Smooth muscle cell (in vitro differentiated cells): ENCODE measurements around the gene FLAD1. TPM values are rescaled to one million over a fixed set of nuclear protein-coding genes. Genes with fewer than 3 reads are reported as not detected.
A peak's percentile ranks its signal among the peaks of the same experiment; 100 is the strongest.

Source experiments
- DNase-seq: peaks from one replicate; lab custom pipeline; 2025; ENCODE audit not compliant: unreplicated experiment; lab: John Stamatoyannopoulos, UW
- H2AFZ ChIP-seq: fragments of 200-600 bp; sonication (generic); 2 replicates; pipeline ENCODE4 v1.6.0; 2016; ENCODE audit warnings: antibody characterized with exemption, low read depth, mild to moderate bottlenecking
- H3F3A ChIP-seq: fragments of 200-600 bp; sonication (generic); 2 replicates; pipeline ENCODE4 v1.6.0; 2017; ENCODE audit warnings: antibody characterized with exemption, low read depth
- H3K27ac ChIP-seq: fragments of 200-600 bp; sonication (generic); 2 replicates; pipeline ENCODE4 v1.5.1; 2016; ENCODE audit warnings: low read depth, mild to moderate bottlenecking
- H3K27me3 ChIP-seq: fragments of 200-600 bp; sonication (generic); 2 replicates; pipeline ENCODE4 v1.6.1; 2016; ENCODE audit warnings: low read depth, mild to moderate bottlenecking
- H3K36me3 ChIP-seq: fragments of 200-600 bp; sonication (generic); 2 replicates; pipeline ENCODE4 v1.5.1; 2016; ENCODE audit warnings: low read depth
- H3K4me1 ChIP-seq: fragments of 200-600 bp; sonication (generic); 2 replicates; pipeline ENCODE4 v1.5.1; 2016; ENCODE audit warnings: low read depth
- H3K4me2 ChIP-seq: fragments of 200-600 bp; sonication (generic); 2 replicates; pipeline ENCODE4 v1.6.0; 2016; ENCODE audit warnings: mild to moderate bottlenecking
- H3K4me3 ChIP-seq: fragments of 200-600 bp; sonication (generic); 2 replicates; pipeline ENCODE4 v1.5.1; 2016; ENCODE audit warnings: mild to moderate bottlenecking
- H3K79me2 ChIP-seq: fragments of 200-600 bp; sonication (generic); 2 replicates; pipeline ENCODE4 v1.6.0; 2016; ENCODE audit warnings: low read depth, mild to moderate bottlenecking
- H3K9ac ChIP-seq: fragments of 200-600 bp; sonication (generic); 2 replicates; pipeline ENCODE4 v1.6.0; 2016; ENCODE audit warnings: low read depth
- H3K9me3 ChIP-seq: fragments of 200-600 bp; sonication (generic); replicated peaks from 2 replicates; pipeline ENCODE4 v1.5.1; 2016; ENCODE audit warnings: low read depth
- H4K20me1 ChIP-seq: fragments of 200-600 bp; sonication (generic); 2 replicates; pipeline ENCODE4 v1.6.0; 2016; ENCODE audit warnings: low read depth
- CTCF ChIP-seq: fragments of 200-600 bp; sonication (generic); IDR thresholded peaks from 2 replicates; pipeline ENCODE4 v1.5.1; 2017; ENCODE audit warnings: borderline replicate concordance, mild to moderate bottlenecking, antibody characterized with exemption; ENCODE audit not compliant: insufficient read depth, poor library complexity, severe bottlenecking
- whole genome bisulfite sequencing: methylation state at CpG from one replicate; pipeline ENCODE4 v1.1.7; 2016; ENCODE audit warnings: low lambda C conversion rate; 5-methylcytosine and 5-hydroxymethylcytosine counted together
- polyA plus RNA-seq: library from polyadenylated mRNA; unstranded; fragments of >200 nt; fragmentation: Nextera tagmentation; extraction: Ambion mirVana; gene quantifications from 2 replicates; pipeline ENCODE4 v1.2.1, GENCODE V29; 2016
- total RNA-seq: library from RNA; depleted of rRNA; stranded (reverse); fragments of >200 nt; gene quantifications from 2 replicates; pipeline ENCODE4 v1.2.3, GENCODE V29; 2014

FLAD1 gene
- total and polyA plus RNA-seq, 2 experiments from 2014 or later: 31.1 to 51.4 TPM

GRCh38 chr1:155003227-155003765 is 20.2 kb downstream of the FLAD1 start:
- no peaks in the 10 kb centered on the region for H3K27me3 ChIP-seq
- H3F3A ChIP-seq: peaks cover 10% of the 10 kb centered on the region
- peak overlapping the region; percentile 50 for H2AFZ ChIP-seq
- WGBS: under 1% methylated on average over 20 of the region's 37 CpGs
- peak overlapping the region; percentile 73 for H3K4me3 ChIP-seq
- H4K20me1 ChIP-seq: peaks cover 24% of the 10 kb centered on the region
- H3K79me2 ChIP-seq: peaks cover 40% of the 10 kb centered on the region
- peak overlapping the region; percentile 84 for H3K4me2 ChIP-seq
- no peaks in the 10 kb centered on the region for H3K36me3 ChIP-seq
- H3K9me3 ChIP-seq: no peaks in the 10 kb centered on the region
- no peak for TF ChIP-seq CTCF
- peaks cover 17% of the 10 kb centered on the region for H3K4me1 ChIP-seq
- DNase-seq: peak; percentile 51
- peak overlapping the region; percentile 45 for H3K27ac ChIP-seq
- H3K9ac ChIP-seq: peak overlapping the region; percentile 74

GRCh38 chr1:155003766-155004351 is 20.7 kb downstream of the FLAD1 start:
- peaks cover 23% of the 10 kb centered on the region for H3K4me1 ChIP-seq
- peaks cover 41% of the 10 kb centered on the region for H3K79me2 ChIP-seq
- no peaks in the 10 kb centered on the region for H3K9me3 ChIP-seq
- peaks cover 10% of the 10 kb centered on the region for H3F3A ChIP-seq
- H3K27me3 ChIP-seq: no peaks in the 10 kb centered on the region
- no peaks in the 10 kb centered on the region for H3K36me3 ChIP-seq
- TF ChIP-seq CTCF: no peak
- peak overlapping the region; percentile 74 for H3K9ac ChIP-seq
- H3K4me2 ChIP-seq: peak overlapping the region; percentile 84
- peaks cover 30% of the 10 kb centered on the region for H4K20me1 ChIP-seq
- no peak for DNase-seq
- 0% methylated on average over 19 of the region's 34 CpGs for WGBS
- peak overlapping the region; percentile 73 for H3K4me3 ChIP-seq
- H3K27ac ChIP-seq: peak overlapping the region; percentile 45
- H2AFZ ChIP-seq: peak overlapping the region; percentile 50

- H3K27me3 ChIP-seq: no peaks in the 10 kb centered on the region
- H2AFZ ChIP-seq: peak overlapping the region; percentile 50
- peak overlapping the region; percentile 84 for H3K4me2 ChIP-seq
- peaks cover 46% of the 10 kb centered on the region for H3K79me2 ChIP-seq
- no peaks in the 10 kb centered on the region for H3K36me3 ChIP-seq
- H3K9ac ChIP-seq: peak overlapping the region; percentile 74
- peaks cover 36% of the 10 kb centered on the region for H4K20me1 ChIP-seq
- peak overlapping the region; percentile 73 for H3K4me3 ChIP-seq
- DNase-seq: no peak
- peak overlapping the region; percentile 44 for H3K27ac ChIP-seq
- peaks cover 28% of the 10 kb centered on the region for H3K4me1 ChIP-seq
- no peak for TF ChIP-seq CTCF
- H3K9me3 ChIP-seq: no peaks in the 10 kb centered on the region
- WGBS: 47% methylated on average over 5 of the region's 5 CpGs
- peaks cover 10% of the 10 kb centered on the region for H3F3A ChIP-seq
Measured at GRCh38 chr1:155004352-155005075, 21.4 kb downstream of the FLAD1 start.
